HUES64 (cell line): ENCODE measurements around the gene SMARCC1.

Source experiments
- H3K27ac ChIP-seq: 2 replicates; pipeline ENCODE4 v1.7.0; 2013; ENCODE audit warnings: low read depth, low read length, inconsistent platforms
- H3K27me3 ChIP-seq: 2 replicates; pipeline ENCODE4 v1.6.1; 2013; ENCODE audit warnings: mild to moderate bottlenecking, low read length; ENCODE audit not compliant: insufficient read depth
- H3K36me3 ChIP-seq: 2 replicates; pipeline ENCODE4 v1.6.1; 2013; ENCODE audit warnings: mild to moderate bottlenecking, low read length; ENCODE audit not compliant: insufficient read depth
- H3K4me1 ChIP-seq: 2 replicates; pipeline ENCODE4 v1.6.1; 2013; ENCODE audit warnings: mild to moderate bottlenecking, low read length, moderate library complexity; ENCODE audit not compliant: insufficient read depth
- H3K4me3 ChIP-seq: 2 replicates; pipeline ENCODE4 v1.5.1; 2013; ENCODE audit warnings: mild to moderate bottlenecking, low read length, moderate library complexity
- H3K9ac ChIP-seq: 2 replicates; pipeline ENCODE4 v1.6.1; 2013; ENCODE audit warnings: mild to moderate bottlenecking, low read depth, low read length
- H3K9me3 ChIP-seq: 2 replicates; pipeline ENCODE4 v1.6.1; 2013; ENCODE audit warnings: low read depth, low read length; ENCODE audit not compliant: insufficient read depth
- WGBS: fragments of 150-250, 120-280 bp; methylation state at CpG from one replicate; pipeline ENCODE4 v1.1.7; 2013; ENCODE audit warnings: missing lambda C conversion rate; 5-methylcytosine and 5-hydroxymethylcytosine counted together

SMARCC1 gene

DNA sequence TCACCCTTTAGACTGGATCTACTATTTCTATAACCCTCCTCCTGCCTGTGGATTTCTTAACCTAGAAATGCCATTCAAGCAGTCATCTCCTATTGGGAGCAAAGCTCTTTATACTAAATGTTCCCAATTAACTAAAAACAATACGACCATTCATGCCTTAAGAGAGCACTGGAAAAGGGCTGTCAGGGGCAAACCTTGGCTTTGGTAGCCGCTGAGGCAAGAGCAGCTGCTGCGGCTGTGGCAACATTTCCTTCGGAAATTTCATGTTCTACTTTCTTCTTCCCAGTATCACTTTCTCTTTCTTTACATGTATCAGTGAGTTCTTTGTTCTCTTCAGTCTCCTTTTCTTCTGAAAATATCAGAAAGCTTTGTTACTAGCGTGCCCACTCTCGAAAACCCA lies 146.7 kb downstream of the SMARCC1 start:
- Histone ChIP-seq H3K27ac (no peak overlapping the region), H3K9me3 (no peaks in the 10 kb centered on the region), H3K36me3 (peaks cover 97% of the 10 kb centered on the region), H3K9ac (no peak overlapping the region), H3K4me3 (no peak overlapping the region), H3K4me1 (no peaks in the 10 kb centered on the region), H3K27me3 (no peaks in the 10 kb centered on the region)
- WGBS: 96% methylated on average over 6 of the region's 6 CpGs

DNA sequence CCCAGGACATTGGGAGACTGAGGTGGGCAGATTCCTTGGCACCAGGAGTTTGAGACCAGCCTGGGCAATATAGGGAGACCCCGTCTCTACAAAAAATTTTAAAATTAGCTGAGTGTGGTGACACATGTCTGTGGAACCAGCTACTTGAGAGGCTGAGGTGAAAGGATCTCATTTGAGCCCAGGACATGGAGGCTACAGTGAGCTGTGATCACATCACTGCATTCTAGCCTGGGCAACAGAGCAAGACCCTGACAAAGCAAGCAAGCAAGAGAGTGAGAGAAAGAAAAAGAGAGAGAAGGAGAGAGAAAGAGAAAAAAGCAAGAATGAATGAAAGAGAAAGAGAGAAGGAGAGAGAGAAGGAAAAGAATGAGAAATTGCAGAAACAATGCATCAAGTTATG lies 150.9 kb downstream of the SMARCC1 start:
- Histone ChIP-seq H3K27ac (no peak overlapping the region), H3K36me3 (peaks cover 96% of the 10 kb centered on the region)

DNA sequence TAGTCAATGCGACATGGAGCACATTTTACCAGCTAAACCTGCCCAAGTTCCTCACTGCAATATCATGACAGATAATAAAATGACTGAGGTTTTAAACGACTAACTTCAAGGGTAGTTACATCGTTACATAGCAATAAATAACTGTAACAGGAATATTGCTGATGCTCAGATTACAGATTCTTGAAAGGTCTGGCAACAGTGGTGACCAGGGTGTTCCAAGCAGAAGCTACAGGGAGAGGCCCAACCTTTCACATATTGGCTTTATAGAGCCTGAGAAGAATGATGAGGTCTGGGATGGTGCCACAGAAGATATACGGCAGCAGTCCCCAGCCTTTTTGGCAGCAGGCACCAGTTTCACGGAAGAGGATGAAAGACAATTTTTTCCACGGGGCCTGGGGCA lies 151.9 kb downstream of the SMARCC1 start:
- H3K4me3 ChIP-seq: no peak overlapping the region
- no peaks in the 10 kb centered on the region for H3K27me3 ChIP-seq
- no peak overlapping the region for H3K27ac ChIP-seq
- no peak overlapping the region for H3K9ac ChIP-seq
- peaks cover 96% of the 10 kb centered on the region for H3K36me3 ChIP-seq
- H3K9me3 ChIP-seq: no peaks in the 10 kb centered on the region
- no peaks in the 10 kb centered on the region for H3K4me1 ChIP-seq
- WGBS: 97% methylated on average over 4 of the region's 6 CpGs

More for the DNA sequence above, 150.9 kb downstream of the SMARCC1 start:
- no peaks in the 10 kb centered on the region for H3K9me3 ChIP-seq
- H3K9ac ChIP-seq: no peak overlapping the region
- H3K27me3 ChIP-seq: no peaks in the 10 kb centered on the region
- H3K4me3 ChIP-seq: no peak overlapping the region
- 92% methylated on average over 1 of the region's 1 CpG for WGBS
- no peaks in the 10 kb centered on the region for H3K4me1 ChIP-seq

DNA sequence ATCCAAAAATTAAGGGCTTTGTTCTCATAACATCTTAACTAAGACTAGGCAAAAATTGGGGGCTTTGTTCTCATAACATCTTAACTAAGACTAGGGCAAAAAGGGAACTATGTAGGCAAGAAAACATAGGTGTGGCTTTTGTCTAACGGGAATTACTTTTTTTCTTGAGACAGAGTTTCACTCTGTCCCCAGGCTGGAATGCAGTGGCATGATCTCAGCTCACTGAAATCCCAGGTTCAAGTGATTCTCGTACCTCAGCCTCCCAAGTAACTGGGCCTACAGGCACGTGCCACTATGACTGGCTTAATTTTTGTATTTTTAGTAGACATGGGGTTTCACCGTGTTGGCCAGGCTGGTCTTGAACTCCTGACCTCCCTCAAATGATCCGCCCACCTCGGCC lies 153.3 kb downstream of the SMARCC1 start:
- H3K9me3 ChIP-seq: no peaks in the 10 kb centered on the region
- no peak overlapping the region for H3K9ac ChIP-seq
- no peak overlapping the region for H3K4me3 ChIP-seq
- WGBS: over 99% methylated on average over 6 of the region's 6 CpGs
- H3K4me1 ChIP-seq: no peaks in the 10 kb centered on the region
- H3K36me3 ChIP-seq: peaks cover 98% of the 10 kb centered on the region
- no peak overlapping the region for H3K27ac ChIP-seq
- no peaks in the 10 kb centered on the region for H3K27me3 ChIP-seq

DNA sequence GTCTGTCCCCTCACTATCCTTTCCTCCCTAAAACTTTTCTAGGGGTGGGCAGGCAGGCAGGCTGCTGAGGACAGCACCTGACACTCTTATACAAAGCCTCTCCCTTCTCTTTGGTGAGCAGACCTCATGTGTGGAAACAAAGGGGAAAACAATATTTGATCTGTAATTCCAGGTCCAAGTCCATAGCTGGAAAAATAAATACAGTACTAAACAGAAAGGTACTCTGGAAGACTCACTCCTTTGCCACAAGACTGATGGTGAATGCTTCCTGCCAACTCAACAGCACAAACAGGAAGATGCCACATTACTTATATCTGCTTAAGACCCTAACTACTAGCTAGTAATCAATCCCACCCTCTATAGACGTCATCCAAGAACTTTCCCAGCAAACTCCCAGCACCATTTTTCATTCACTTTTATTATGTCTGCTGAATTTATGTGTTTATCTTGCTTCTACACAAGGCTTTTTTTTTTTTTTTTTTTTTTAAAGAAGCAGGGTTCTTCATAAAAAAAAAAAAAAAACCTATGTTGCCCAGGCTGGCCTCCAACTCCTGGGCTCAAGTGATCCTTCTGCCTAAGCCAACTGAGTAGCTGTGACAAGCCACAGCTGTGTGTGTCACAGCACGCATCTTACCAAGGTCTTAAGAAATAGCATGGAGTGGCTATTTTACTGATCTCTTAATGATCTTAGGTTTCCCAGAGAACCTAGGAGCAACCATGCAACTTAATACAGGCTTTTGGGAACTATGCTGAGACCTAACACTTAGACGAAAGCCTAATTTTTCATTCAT lies 158.8 kb downstream of the SMARCC1 start:
- Histone ChIP-seq H3K9ac (no peak overlapping the region), H3K27ac (no peak overlapping the region), H3K9me3 (no peaks in the 10 kb centered on the region), H3K27me3 (no peaks in the 10 kb centered on the region), H3K4me3 (no peak overlapping the region), H3K4me1 (no peaks in the 10 kb centered on the region), H3K36me3 (peaks cover 98% of the 10 kb centered on the region)
- WGBS: 97% methylated on average over 3 of the region's 3 CpGs

DNA sequence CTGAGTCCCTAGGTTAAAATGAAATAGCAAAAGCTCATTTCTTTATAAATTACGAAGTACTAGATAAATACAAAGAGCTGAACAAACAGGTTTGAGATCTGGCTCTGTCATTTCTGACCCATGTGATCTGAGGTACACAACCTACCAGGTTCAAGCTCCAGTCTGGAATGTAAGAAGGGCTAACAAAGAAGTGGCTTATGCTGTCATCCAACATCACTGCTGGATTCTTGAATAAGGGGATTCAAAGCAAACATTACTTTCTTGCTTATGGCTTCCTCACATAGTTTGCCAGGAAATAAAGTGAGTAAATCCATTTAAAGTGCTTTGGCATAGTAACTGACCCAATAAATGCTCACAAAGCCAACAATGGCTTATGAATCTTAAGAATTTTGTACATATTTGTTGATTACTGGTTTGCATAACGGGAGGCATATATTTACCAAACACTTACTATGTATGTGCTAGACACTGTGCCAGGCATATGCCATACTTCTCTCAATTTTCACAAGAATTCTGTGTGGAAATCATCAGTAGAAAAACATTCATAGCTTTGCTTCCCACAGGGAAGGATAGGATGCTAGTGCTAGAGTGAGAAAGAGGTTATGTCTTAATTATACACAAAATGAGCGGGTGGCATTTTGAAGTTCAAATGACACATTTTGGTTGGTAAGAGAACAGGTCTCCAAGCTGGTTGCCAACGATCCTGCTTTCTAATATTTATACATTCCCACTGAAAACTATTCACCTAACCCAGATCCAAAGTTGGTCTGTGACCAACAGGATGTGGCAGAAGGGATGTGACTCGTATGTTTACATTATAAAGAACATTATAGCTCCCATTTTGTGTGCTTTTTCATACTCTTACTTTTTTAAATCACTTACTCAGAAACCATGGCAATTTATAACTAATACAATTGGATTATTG lies 164.3 kb downstream of the SMARCC1 start:
- Histone ChIP-seq H3K36me3 (peaks cover 94% of the 10 kb centered on the region), H3K4me1 (no peaks in the 10 kb centered on the region; the same call in 1 of the 2 replicates), H3K9me3 (no peaks in the 10 kb centered on the region), H3K27me3 (no peaks in the 10 kb centered on the region), H3K27ac (no peak overlapping the region), H3K4me3 (no peak overlapping the region), H3K9ac (no peak overlapping the region)
- WGBS: 92% methylated on average over 3 of the region's 5 CpGs

DNA sequence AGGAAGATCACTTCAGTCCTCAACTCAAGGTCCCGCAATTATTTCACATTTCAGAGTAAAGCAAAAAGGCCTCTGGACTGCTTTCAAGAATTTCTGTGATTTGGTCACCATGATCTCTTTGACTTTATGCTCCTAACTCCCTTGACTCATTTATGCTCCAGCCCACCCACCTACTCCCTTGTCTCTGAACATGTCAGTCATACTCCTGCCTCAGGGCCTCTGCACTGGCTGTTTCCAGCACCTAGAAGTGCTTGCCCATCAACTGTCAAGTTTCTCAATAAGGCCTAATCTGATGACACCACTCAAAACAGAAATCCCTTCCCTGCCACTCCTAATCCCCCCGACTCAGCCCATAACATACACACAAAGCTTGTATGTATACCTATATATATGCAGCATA lies 166.9 kb downstream of the SMARCC1 start:
- H3K27ac ChIP-seq: no peak overlapping the region
- no peaks in the 10 kb centered on the region; the same call in 1 of the 2 replicates for H3K4me1 ChIP-seq
- H3K36me3 ChIP-seq: peaks cover 96% of the 10 kb centered on the region
- 89% methylated on average over 2 of the region's 2 CpGs for WGBS
- no peaks in the 10 kb centered on the region for H3K9me3 ChIP-seq
- H3K4me3 ChIP-seq: no peak overlapping the region
- H3K27me3 ChIP-seq: no peaks in the 10 kb centered on the region
- no peak overlapping the region for H3K9ac ChIP-seq

DNA sequence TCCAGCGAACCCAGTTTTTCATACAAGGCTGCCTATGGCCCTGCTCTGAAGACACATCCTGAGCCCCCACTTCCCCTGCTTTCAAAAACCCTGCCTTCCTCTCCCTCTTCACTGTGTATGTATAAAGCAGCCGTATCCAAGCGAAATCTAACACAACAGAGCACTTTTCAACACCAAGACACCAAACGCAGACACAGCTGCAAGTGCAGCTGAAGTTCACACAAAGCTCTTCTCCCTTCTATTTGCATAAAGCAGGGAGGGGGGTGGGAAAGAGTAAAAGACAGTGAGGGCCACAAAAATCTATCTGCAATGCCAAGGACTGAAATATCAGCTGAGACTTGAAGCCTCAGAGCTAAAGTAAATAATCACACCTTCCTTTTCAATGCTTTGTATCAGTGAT lies 168.0 kb downstream of the SMARCC1 start:
- peaks cover 95% of the 10 kb centered on the region for H3K36me3 ChIP-seq

DNA sequence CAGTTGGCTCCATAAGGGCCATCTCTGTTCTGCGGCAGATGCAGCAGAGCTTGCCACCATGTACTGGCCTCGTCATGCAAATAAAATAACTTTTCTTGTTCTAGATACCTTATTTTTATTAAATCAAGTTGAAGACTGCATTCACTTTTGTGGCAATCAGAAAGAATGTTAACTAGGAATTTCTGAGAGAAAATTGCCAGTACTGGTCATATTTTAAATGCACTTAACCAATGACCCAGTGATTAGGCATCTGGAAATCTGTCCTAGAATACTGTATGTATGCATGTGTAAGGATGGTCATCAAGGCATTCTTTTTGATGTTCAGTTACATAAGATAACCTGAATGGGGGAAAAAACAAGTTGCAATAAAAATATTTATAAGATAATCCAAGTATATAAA lies 168.8 kb downstream of the SMARCC1 start:
- Histone ChIP-seq H3K36me3 (peaks cover 95% of the 10 kb centered on the region), H3K27me3 (no peaks in the 10 kb centered on the region)
- WGBS: 100% methylated on average over 2 of the region's 2 CpGs

More for the DNA sequence above, 168.0 kb downstream of the SMARCC1 start:
- no peak overlapping the region for H3K9ac ChIP-seq
- no peak overlapping the region for H3K4me3 ChIP-seq
- H3K4me1 ChIP-seq: no peaks in the 10 kb centered on the region; the same call in 1 of the 2 replicates
- 78% methylated on average over 4 of the region's 4 CpGs for WGBS
- H3K27ac ChIP-seq: no peak overlapping the region
- no peaks in the 10 kb centered on the region for H3K9me3 ChIP-seq
- no peaks in the 10 kb centered on the region for H3K27me3 ChIP-seq

DNA sequence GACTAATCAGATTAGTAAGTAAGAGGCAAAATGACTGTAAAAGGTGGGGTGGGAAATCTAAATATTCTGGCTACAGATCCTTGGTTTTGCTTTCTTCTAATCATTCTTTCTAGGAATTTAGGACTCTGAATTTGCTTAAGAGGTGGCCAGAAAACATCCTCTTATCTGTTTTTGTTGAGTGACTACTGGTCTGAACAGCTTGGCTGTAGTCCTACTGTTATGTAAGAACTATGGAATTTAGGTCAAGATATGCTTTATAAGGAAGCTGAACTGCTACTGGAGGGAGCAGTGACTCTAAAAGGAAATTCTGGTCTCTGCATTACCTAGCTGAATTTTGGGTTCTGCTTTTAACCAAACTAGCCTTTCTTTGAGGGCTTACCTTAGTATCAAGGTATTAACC lies 169.5 kb downstream of the SMARCC1 start:
- no peak overlapping the region for H3K4me3 ChIP-seq
- no peak overlapping the region for H3K9ac ChIP-seq
- peaks cover 95% of the 10 kb centered on the region for H3K36me3 ChIP-seq
- H3K27ac ChIP-seq: no peak overlapping the region
- H3K4me1 ChIP-seq: no peaks in the 10 kb centered on the region; the same call in 1 of the 2 replicates
- H3K9me3 ChIP-seq: no peaks in the 10 kb centered on the region
- no peaks in the 10 kb centered on the region for H3K27me3 ChIP-seq

More for the DNA sequence above, 168.8 kb downstream of the SMARCC1 start:
- no peaks in the 10 kb centered on the region for H3K9me3 ChIP-seq
- no peak overlapping the region for H3K9ac ChIP-seq
- H3K4me1 ChIP-seq: no peaks in the 10 kb centered on the region; the same call in 1 of the 2 replicates
- H3K27ac ChIP-seq: no peak overlapping the region
- no peak overlapping the region for H3K4me3 ChIP-seq

DNA sequence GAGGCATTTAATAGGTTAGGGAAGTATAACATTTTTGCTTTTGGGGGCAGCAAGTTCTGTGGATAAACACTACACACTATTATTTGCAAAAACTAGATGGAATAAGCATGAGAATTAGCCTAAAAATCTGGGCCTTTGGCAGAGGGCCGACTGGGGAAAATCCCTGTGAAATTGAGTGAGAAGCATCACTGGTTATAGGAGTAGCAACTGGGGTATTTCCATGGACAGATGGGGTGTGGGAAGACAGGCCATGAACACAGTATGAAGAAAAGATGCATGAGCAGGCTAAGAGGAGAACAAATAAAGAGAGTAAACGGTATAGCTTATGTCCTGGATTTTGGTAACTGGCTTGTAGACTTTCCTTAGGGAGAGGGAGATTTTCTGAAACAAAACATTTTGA lies 170.1 kb downstream of the SMARCC1 start:
- peaks cover 95% of the 10 kb centered on the region for H3K36me3 ChIP-seq
- H3K27ac ChIP-seq: no peak overlapping the region
- no peaks in the 10 kb centered on the region for H3K9me3 ChIP-seq
- WGBS: 84% methylated on average over 2 of the region's 2 CpGs
- no peaks in the 10 kb centered on the region for H3K27me3 ChIP-seq
- H3K4me3 ChIP-seq: no peak overlapping the region
- H3K4me1 ChIP-seq: no peaks in the 10 kb centered on the region; the same call in 1 of the 2 replicates
- H3K9ac ChIP-seq: no peak overlapping the region
